GM12892 (cell line): ENCODE measurements around the gene MRGPRE.

ENCODE experiments used
- DNase-seq: peaks from one replicate; pipeline ENCODE4 v3.0.0; 2011; ENCODE audit not compliant: insufficient read length
- FAIRE-seq: peaks from 2 replicates; lab custom pipeline; 2011; peaks lifted over from hg19 to GRCh38; lab: Jason Lieb, UNC
- POLR2A ChIP-seq: IDR thresholded peaks from 2 replicates; pipeline ENCODE4 v1.6.1; 2011; ENCODE audit warnings: low read depth, low read length, control low read depth
- POLR2AphosphoS5 ChIP-seq: IDR thresholded peaks from 2 replicates; pipeline ENCODE4 v1.6.1; 2011; ENCODE audit warnings: low read depth, low read length, control low read depth
- TAF1 ChIP-seq: IDR thresholded peaks from 2 replicates; pipeline ENCODE4 v1.6.1; 2011; ENCODE audit warnings: low read depth, mild to moderate bottlenecking, control low read depth, low read length, borderline replicate concordance

Gene MRGPRE

DNA sequence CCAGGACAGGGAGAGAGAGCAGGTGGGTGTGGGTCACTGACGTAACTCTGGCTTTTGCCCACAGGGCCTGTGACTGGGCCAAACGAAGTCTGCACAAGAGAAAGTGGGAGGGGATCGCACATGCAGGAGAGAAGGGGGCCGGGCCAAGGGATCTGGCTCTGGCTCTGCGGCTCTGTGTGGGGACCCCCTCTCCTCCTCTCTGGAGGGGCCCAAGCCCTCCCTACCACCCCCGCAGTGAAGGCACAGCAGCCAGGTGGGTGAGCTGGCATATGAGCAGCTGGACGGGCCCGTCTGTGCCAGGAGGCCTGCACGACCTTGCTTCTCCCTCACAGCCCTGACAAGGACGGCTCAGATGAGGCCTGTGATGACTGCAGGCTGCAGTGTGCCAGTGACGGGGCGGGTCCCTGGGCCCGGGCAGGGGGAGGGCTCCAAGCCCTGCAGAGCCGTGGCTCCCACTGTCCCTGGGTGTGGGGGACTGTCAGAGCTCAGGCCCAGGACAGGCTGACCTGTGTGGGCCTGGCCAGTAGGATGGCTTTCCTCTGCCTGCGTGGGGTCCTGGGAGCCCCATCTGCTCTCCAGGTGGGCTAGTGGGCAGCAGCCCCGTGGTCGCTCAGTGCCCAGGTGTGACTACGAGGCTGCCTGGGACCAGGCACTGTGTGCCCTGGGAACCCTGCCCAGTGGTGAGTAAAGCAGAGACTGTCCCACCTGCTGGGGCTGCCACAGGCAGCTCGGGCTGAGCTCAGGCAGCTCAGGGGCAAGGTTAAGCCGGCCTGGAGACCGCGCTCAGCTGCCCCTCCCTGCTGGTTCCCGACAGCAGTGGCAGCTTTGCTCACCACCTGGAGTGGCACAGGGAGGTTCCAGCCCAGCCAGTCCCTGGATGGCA, 35.8 kb downstream of the MRGPRE start:
- DNase-seq (no peak), FAIRE-seq (no peak)
- TF ChIP-seq POLR2AphosphoS5 (no peak), TAF1 (no peak), POLR2A (no peak)

DNA sequence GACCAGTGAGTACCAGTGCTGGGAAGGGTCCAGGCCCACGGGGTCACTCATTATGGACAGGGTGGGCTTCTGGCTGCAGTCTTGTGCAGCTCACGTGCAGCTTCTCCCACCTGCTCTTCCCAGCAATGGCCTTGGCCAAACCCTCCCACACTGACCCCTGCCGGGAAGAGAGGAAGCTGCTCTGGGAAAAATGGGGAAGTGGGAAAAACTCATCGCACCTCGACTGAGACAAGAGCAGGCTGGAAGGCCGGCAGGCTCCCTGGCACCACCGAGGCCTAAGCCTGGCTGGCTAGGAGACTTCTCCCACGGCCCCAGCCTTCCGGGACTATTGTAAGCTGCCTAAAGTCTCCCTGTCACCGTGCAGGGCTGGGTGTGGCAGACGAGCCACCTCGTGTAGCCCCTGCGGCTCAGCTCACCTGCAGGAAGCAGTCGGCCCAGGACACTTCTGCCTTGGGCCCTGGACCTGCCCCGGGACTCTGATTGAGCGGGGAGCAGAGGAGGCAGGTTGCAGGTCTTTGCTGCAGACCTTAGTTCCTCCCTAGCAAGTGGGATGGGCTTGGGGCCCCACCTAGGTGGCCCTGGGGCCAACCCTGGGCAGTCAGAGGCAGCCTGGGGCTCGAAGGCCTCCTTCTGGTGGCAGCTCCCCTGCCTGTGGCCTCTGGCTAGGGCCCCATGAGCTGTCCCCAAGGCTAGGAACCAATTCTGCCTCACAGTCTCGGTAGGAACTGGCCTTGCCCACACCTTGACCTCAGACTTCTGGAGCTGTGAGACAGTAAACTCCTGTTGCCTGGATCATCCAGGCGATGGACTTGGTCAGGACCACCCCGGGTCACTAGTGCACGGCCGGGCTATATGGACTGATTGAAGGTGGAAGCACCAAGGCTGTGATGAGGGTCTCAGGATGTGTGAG, 36.7 kb downstream of the MRGPRE start:
- DNase-seq (no peak), FAIRE-seq (no peak)
- TF ChIP-seq POLR2AphosphoS5 (no peak), TAF1 (no peak), POLR2A (no peak)

DNA sequence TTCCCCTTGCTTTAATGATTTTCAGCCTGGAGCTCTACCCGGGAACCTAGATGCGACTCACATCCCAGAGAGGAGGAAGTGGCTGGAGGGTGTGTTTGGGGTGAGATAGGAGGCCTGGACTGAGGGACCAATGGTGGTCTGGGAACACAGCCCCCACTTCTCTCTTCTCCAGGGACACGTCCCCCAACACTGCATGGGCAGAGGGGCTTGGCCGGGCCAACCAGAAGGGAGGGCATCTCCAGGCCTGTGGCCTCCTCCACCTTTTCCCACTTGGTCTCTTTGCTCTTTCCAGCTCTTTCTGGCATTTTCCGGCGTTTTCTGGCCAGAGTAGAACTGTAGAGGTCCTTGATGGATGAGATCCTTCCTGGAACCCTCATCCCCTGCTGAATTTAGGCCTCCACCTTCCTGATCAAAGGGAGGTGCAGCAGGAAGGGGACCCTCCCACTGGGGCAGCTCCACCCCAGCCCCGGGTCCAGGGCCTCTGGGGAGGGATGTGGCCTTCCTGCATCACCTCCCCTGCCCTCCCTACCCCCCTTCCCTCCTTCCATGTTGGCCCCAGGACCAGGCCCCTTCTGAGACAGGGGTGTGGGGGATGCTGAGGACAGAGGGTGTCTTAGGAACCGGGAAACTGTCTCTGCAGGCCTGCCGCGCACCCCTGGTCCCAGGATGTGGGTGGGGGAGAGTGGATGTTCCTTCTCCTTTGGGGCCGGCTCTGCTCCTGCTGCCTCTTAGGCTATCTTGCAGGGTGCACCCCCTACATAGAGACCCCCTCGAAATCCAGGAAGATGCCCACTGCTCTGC, 38.0 kb downstream of the MRGPRE start:
- TF ChIP-seq TAF1 (no peak), POLR2AphosphoS5 (no peak), POLR2A (no peak)
- FAIRE-seq (no peak), DNase-seq (no peak)

DNA sequence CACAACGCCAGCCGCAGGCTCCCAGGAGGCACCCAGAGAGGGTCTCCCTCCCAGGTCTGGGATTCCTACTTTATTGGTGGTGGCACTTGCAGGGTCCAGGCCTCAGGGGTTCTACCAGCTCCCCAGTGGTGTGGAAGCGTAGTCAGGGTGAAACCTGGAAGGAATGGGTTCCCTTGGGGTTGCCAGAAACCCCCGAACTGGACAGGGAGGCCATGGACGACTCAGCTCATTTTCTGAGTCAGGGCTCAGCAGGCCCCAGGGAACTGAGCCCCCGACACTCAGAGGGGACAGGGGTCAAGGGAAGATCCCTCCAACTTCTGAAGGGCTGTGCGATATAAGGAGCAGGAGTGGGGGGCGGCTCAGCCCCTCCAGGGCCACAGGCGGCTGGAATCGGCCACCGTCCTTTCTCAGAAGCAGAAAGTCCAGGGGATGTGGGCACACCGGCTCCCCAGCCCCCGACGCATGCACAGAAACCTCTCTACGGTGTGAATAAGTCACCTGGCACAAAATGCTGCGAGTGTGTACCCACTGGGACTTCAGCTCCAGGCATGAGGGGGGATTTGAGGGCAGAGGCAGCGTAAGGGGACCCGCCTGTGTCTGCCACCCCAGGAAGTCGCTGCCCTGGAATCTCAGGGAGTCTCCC, 38.7 kb downstream of the MRGPRE start:
- DNase-seq, result no peak
- no peak for TF ChIP-seq POLR2A
- TF ChIP-seq POLR2AphosphoS5, result no peak
- no peak for TF ChIP-seq TAF1
- no peak for FAIRE-seq

DNA sequence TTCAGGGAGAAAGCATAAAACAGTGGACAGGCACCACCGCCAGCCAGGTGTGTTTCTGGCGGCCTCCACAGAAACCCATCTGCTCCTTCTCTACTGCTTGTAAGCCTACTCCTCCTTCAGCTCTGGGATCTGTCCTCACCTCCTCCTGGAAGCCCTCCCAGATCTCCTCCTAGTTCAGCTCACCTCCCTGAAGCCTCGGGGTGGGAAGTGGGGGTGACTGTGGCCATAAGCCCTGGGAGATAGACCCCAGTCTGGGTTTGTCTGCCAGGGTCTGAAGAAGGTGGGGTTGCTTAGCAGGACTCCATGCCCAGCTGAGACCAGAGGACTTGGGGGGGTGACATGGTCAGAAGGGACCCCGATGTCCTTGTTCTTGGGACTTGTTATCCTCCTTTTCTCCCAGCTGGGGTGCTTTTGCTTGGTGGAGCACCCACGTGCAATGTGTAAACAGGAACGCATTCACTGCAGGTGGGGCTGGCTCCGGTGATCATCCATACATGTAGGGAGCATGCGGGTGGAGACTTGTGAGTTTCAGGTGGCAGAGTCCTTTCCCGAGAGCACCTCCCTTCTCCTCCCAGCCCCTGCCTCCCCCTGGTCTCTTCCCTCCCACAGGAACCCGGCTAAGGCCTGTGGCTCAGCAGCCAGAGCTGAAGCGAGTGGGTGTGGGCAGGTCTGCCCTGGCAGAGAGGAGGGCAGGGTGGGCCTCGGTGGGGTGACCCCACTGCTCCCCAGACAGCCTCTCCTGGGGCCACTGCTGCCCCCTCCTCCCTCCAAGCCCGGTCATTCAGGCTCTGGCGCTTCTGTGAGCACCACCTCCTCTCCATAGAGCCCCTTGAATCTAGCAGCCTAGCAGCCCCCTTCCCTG, 39.5 kb downstream of the MRGPRE start:
- FAIRE-seq, result no peak
- no peak for DNase-seq
- no peak for TF ChIP-seq TAF1
- no peak for TF ChIP-seq POLR2AphosphoS5
- no peak for TF ChIP-seq POLR2A

DNA sequence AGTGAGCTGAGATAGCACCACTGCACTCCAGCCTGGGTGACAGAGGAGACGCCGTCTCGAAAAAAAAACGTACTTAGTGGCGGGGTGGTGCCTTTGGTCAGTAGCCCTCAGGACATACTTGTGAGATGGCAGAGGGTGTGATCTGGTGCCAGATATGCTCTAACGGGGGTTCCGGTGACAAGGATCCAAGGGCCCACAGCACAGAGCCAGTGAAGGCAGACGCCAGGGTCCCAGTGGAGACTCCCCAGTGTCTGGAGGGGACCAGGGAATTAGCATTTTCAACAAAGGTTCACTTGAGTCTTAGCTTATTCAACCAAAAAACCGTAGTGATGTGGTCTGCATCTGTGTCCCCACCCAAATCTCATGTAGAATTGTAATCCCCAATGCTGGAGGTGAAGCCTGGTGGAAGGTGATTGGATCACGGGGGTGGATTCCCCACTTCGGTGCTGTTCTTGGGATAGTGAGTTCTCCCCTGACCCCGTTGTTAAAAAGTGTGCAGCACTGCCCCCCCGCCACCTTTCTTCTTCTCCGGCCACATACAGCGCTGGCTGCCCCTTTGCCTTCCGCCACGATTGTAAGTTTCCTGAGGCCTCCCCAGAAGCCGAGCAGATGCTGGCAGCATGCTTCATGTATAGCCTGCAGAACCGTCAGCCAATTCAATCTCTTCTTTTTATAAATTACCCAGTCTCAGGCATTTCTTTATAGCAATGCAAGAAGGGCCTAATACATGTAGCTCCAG, 40.5 kb downstream of the MRGPRE start:
- no peak for TF ChIP-seq TAF1
- no peak for TF ChIP-seq POLR2A
- TF ChIP-seq POLR2AphosphoS5, result no peak
- FAIRE-seq (no peak), DNase-seq (no peak)

DNA sequence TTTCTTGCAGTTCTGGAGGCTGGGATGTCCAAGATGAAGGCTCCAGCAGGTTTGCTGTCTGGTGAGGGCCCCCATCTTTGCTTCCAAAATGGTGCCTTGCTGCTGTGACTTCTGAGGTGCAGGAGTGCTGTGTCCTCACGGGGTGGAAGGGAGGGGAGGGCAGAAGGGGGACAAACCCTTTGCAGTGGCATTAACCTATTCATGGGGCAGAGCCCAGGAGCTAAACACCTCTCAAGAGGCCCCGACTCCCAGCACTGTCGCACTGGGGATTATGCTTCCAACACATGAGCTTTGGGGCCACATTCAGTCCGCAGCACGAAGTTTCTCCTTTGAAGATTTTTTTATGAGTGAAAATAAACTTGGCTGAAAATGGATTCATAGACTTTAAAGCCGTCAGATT, 41.6 kb downstream of the MRGPRE start:
- no peak for TF ChIP-seq POLR2A
- TF ChIP-seq TAF1, result no peak
- TF ChIP-seq POLR2AphosphoS5, result no peak
- DNase-seq (no peak), FAIRE-seq (no peak)

DNA sequence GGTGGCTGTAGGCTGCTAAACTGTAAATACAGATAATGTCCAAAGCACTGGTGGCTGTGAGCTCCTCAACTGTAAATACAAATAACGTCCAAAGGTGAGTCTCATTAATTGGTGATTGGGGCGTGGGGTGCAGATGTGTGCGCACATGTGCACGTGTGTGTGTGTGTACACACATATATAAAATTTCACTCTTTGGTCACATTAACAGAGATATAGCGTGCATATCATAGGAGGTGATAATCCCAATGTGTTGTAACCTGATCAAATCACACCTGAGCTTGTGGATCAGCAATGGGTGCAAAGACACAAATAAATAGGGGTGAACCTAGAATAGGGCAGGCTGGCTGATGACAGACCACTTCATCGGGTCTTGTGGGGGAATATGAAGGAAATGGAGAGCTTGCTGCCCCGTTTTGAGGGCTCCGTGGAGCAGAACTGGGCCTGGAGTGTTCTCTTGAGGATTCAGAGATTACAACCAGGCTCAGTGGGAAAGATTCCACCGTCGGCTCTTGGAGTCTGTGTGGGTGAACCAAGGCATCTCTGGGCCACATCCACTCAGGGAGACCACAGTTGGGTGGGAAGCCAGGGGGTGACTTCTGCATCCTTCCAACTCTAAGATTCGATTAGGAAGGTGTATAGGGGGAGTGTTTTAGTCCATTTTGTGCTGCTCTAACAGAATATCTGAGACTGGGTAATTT, 42.2 kb downstream of the MRGPRE start:
- no peak for FAIRE-seq
- no peak for DNase-seq
- TF ChIP-seq POLR2AphosphoS5 (no peak), POLR2A (no peak), TAF1 (no peak)

DNA sequence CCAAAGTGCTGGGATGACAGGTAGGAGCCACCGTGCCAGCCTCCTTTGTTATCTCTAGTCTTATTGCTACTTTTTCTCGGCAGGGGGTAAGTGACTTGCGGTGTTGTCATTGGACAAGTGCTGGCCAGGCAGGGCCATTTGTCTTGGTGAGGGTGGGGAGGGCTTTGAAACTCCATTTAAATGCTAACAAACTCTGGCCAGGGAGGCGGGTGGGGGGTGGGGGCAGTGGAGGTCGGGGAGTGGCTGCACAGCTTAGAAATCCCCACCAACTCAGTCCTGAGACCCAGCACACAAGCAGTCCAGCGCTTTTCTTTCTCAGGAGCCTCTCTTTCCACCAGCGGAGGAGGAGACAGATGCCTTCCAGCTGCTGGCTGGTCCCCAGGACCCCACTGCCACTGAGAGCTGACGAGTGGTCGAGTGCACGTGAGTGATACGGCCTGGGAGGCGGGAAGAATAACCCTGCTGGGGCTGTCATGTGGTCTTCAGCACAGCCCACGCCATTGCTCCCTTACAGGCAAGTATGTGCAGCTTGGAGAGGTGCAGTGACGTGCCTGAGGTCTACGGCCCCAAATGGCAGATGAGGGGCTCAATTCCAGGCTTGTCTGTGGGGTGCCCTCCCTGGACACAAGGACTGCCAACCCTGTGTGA, 42.9 kb downstream of the MRGPRE start:
- TF ChIP-seq POLR2AphosphoS5 (no peak), POLR2A (no peak), TAF1 (no peak)
- FAIRE-seq, result no peak
- no peak for DNase-seq
